GM19395 (cell line): Measurements from ENCODE around the gene ACSM2A.
"Not testable (repeated sequence)": the region's sequence is repeated elsewhere in the genome, so short reads cannot be mapped to it uniquely, and the experiment has no call there.

Source experiments
- ATAC-seq: cut with Tn5 transposase; IDR thresholded peaks from one replicate; pipeline ENCODE4 v1.9.1; 2021; ENCODE audit warnings: mild to moderate bottlenecking, moderate library complexity; ENCODE audit not compliant: unreplicated experiment

Gene ACSM2A

DNA sequence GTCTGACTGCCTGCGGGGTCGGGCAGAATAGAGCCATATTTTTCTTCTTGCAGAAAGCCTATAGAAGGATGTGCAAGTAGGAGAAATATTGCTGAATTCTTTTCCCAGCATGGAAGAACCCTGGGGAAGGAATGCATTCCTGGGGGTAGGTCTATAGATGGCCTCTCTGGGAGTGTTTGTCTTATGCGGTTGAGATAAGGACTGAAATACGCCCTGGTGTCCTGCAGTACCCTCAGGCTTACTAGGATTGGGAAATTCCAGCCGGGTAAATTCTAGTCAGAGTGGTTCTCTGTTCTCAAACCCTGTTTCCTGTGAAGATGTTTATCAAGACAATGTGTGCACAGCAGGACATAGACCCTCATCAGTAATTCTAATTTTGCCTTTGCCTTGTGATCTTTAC lies 2.3 kb downstream of the ACSM2A start:
- not testable (repeated sequence) for ATAC-seq

GRCh38 chr16:20459227-20459626 lies 7.9 kb downstream of the ACSM2A start:
- not testable (repeated sequence) for ATAC-seq

DNA sequence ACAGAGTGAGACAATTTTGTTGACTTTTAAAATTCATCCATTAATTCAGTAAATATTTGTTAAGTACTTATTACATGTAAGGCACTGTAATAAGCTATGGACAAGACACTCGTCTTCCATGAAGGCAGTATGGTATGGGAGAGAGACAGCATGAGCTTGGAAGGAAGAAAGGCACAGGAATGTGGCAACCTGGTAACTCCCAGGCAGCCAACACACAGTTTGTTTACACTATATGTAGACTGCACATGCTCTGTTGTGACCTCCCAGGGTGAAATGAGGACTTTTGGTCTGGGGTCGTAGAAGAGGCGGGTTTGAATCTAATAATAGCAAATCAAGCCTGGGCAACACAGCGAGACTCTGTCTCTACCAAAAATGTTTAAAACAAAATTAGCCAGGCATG lies 9.0 kb downstream of the ACSM2A start:
- ATAC-seq, result not testable (repeated sequence)

DNA sequence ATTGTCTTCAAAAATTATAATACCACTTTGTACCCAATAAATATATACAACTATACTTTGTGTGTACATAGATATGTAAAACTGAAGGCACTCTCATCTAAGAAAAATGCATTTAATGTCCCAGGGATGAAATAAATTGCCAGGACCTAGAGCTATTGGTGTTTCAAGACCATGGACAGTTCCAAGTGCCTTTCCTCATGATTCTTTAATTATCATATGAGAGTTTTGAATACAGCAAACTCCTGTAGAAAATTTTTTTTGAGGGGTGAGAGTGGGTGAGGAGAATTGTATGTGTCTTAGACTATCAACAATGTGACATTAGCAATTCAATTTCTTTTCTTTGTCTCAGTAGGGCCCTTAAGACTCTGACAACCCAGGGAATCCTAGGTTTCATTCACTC lies 17.6 kb downstream of the ACSM2A start:
- ATAC-seq, result not testable (repeated sequence)

DNA sequence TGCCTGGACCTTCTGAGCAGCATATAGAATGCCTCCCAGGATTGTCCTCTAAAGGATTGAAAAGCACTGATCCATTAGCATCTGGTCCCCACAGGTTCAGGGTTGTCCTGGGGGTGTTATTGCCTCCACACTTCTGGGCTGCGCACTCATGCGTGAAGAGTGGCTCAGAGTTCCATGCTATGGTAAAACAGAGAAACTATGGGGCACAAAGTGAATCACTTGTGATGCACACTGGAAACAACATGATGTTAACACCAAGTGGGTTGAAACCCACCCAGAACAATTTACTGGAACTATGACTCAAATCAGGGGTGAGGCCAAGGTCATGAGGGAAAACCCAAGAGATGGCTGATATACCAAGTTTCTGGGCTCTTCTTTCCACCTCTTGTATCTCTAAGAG lies 18.6 kb downstream of the ACSM2A start:
- not testable (repeated sequence) for ATAC-seq

DNA sequence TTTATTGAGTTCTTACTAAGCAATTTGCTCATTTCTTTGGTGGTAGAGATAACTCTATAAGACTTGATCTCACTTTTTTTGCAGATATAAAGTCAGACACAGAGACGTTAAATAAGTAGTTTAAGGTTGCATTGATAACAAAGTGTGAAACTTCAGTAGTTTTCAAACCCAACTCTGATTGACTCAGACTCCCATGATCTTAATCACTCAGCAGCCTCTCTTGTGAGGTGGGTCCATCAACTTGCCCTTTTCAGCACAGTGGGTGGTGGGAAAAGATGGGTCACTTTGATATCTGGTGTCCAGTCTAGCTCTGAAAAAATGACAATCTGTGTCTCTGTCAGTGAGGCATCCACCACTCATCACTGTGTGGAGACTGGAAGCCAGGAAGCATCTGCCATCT lies 19.4 kb downstream of the ACSM2A start:
- not testable (repeated sequence) for ATAC-seq

- ATAC-seq, result not testable (repeated sequence)
These were observed 25.9 kb downstream of the ACSM2A start for GRCh38 chr16:20477188-20477744.

GRCh38 chr16:20483989-20484388 lies 32.7 kb downstream of the ACSM2A start:
- not testable (repeated sequence) for ATAC-seq

DNA sequence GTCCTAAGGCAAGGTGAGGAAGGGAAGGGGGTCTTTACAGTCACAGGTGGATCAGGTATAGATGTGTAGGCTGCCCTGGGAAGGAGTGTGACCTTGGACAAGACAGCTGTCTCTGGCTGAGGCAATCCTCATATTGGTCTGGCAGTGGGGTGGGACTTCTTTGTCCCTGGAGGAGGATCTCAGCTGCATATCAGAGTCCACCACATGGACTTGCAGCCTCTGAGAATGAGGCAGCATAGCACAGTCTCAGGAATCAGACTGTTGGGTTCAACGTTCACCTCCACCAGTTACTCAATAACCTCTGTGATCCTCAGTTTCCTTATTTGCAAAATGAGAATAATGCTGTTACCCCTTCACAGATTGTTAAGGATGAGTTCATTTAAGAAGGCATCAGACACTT lies 33.4 kb downstream of the ACSM2A start:
- no peak for ATAC-seq

- ATAC-seq, result no peak
These were observed 34.1 kb downstream of the ACSM2A start for GRCh38 chr16:20485408-20485807.

GRCh38 chr16:20490994-20491393 lies 39.7 kb downstream of the ACSM2A start:
- ATAC-seq, result not testable (repeated sequence)

DNA sequence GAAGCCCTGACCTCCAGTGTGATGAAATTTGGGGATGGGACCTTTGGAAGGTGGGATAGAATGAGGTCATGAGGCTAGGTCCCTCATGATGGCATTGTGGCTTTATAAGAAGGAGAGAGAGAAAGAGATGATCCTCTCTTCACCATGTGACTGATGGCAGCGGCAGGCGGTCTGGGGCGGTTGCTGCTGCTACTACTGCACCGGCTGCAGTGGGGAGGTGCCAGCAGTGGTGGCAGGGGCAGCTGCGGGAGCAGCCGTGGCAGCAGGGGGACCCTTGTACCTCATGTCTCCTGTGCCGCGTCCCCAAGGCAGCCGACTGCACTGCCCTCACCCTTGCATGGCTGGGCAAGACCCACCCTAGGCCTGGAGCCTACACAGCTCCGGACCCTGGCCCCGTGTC lies 40.1 kb downstream of the ACSM2A start:
- ATAC-seq, result not testable (repeated sequence)

DNA sequence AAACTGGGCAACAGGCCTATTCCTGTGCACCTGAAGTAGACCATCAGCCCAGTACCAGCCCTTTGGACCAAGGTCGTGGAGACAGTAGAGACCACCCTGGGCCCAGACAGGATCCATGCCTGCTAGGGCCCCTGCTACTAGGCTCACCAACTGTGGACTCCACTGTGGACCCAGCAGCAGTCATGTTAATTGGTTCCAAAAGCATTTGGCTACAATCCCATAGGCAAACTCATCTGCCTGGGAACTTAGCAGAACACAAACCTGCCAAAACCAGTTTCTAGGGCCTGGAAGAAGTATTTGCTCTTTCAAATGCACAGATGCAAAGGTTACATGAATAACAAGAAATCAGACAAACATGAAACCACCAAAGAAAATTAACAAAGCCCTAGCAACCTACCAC lies 53.1 kb downstream of the ACSM2A start:
- no peak for ATAC-seq

- ATAC-seq, result no peak
These were observed 56.0 kb downstream of the ACSM2A start for GRCh38 chr16:20507280-20507679.

DNA sequence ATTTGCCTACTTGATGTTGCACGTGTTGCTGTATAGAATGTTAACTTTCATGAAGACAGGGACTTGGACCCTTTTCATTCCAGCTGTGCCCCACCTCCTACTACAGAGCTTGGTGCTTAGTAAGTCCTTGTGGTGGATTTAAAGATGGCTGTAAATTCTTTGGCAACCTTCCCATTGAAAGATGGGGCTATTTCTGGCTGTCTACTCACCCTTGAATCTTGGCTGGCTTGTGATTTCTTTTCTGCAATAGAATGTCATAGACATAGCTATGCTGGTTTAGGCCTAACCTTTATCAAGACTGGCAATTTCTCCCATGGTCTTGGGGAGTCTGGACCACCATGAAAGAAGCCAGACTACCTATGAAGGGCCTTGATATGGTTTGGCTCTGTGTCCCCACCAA lies 59.0 kb downstream of the ACSM2A start:
- ATAC-seq, result no peak

DNA sequence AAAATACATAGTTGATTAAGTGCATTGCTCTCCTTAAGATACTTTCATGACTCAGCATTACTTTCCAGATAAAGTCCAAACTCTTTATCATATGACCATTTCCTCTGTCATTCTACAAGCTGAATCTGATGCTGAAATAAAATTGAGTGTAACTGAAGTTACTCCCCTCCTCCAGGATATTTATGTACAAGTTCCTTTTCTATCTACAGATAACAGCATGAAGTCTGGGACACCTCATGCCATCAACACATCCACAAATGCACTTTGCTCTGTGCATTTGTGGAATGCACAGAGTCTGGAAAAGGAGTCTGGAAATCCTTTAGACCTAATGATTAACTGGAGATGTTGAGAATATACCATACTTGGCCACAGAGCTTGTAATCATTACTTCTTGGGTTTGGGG lies 64.4 kb downstream of the ACSM2A start:
- ATAC-seq, result no peak

DNA sequence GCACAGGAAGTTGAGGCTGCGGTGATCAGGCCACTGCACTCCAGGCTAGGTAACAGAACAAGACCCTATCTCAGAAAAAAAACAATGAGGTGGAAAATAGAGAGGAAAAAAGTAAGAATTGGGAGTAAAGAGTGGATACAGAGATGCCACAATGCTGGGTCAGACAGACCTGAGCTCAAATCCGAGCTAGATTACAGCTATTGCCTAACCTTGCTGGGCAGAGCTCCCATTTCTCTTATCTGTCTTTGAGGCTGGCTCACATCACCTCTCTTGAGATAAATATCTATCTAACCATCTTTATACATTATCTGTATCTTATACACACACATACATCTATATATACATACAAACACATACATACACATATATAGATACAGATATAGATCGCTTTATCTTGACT lies 65.8 kb downstream of the ACSM2A start:
- no peak for ATAC-seq

GRCh38 chr16:20519231-20519630 lies 67.9 kb downstream of the ACSM2A start:
- no peak for ATAC-seq

DNA sequence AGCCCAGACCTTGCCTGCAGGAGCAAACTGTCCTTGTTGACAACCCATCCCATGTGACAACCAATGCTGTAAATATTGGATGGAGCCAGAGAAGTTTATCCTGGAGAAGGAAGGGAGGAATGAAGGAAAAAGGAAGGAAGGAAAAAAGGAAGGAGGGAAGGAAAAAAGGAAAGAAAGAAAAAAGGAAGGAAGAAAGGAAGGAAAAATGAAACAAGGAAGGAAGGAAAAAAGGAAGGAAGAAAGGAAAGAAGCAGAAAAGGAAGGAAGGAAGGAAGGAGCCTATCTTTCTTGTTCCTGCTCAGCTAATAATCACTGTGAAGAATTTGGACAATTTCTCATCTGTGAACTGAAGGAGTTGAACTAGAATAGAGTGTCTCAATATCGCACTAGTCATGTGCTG lies 68.8 kb downstream of the ACSM2A start:
- ATAC-seq, result no peak

- not testable (repeated sequence) for ATAC-seq
These were observed 80.5 kb downstream of the ACSM2A start for GRCh38 chr16:20531795-20532194.

DNA sequence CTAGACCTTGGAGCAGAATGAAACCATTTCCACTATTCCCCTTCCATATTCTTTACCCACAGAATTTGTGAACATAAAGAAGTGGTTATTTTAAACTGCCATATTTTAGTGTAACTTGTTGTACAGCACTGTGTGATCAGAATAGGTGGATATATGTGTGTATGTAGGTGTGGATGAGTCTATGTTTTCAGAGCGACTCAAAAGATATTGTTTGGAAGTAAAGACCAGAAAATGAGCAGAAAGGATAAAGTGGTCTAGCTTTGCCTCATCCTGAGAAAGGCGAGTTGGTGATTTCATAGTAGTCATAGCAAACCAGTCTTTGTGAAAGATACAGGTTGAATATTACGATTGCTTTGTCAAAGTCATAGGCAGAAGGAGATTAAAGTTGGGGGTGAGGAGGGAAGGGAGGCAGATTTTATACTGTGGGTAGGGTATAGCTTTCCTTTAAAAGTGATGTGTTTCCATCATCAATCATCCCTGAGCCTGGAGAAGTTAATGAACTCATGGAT lies 81.0 kb downstream of the ACSM2A start:
- not testable (repeated sequence) for ATAC-seq

GRCh38 chr16:20536669-20537068 lies 85.3 kb downstream of the ACSM2A start:
- not testable (repeated sequence) for ATAC-seq
